Suppressor macrophage treated with lipopolysaccharide for 4 hours (primary cell): Measurements from ENCODE around the gene CCR5AS.
"Not testable (repeated sequence)": the region's sequence is repeated elsewhere in the genome, so short reads cannot be mapped to it uniquely, and the experiment has no call there.

Experiments used
- DNase-seq: peaks from one replicate; pipeline ENCODE4 v3.0.0-alpha.2; 2020

The CCR5AS gene

GRCh38 chr3:46353090-46353489 lies 53.8 kb downstream of the CCR5AS start:
- no peak for DNase-seq

- DNase-seq = no peak
These were observed 55.2 kb downstream of the CCR5AS start for GRCh38 chr3:46351646-46352045.

GRCh38 chr3:46350262-46350565 lies 56.7 kb downstream of the CCR5AS start:
- no peak for DNase-seq

- peak; percentile 45 for DNase-seq
These were observed 57.2 kb downstream of the CCR5AS start for GRCh38 chr3:46349484-46350261.

- DNase-seq = no peak
These were observed 57.9 kb downstream of the CCR5AS start for GRCh38 chr3:46348823-46349482.

- no peak for DNase-seq
These were observed 62.4 kb downstream of the CCR5AS start for GRCh38 chr3:46344476-46344875.

GRCh38 chr3:46338840-46339239 lies 68.0 kb downstream of the CCR5AS start:
- no peak for DNase-seq

GRCh38 chr3:46337911-46338310 lies 69.0 kb downstream of the CCR5AS start:
- DNase-seq = no peak

GRCh38 chr3:46335541-46335940 lies 71.3 kb downstream of the CCR5AS start:
- no peak for DNase-seq

GRCh38 chr3:46334741-46335478 lies 72.0 kb downstream of the CCR5AS start:
- DNase-seq = no peak

- not testable (repeated sequence) for DNase-seq
These were observed 76.2 kb downstream of the CCR5AS start for GRCh38 chr3:46330676-46331075.

- DNase-seq = no peak
These were observed 81.1 kb downstream of the CCR5AS start for GRCh38 chr3:46325645-46326300.

GRCh38 chr3:46324036-46324435 lies 82.8 kb downstream of the CCR5AS start:
- DNase-seq = peak; percentile 89

- DNase-seq = peak; percentile 78
These were observed 85.3 kb downstream of the CCR5AS start for GRCh38 chr3:46321461-46322104.

GRCh38 chr3:46318207-46318927 lies 88.5 kb downstream of the CCR5AS start:
- DNase-seq = peak; percentile 84

GRCh38 chr3:46316206-46316605 lies 90.7 kb downstream of the CCR5AS start:
- peak; percentile 65 for DNase-seq

GRCh38 chr3:46314517-46314916 lies 92.3 kb downstream of the CCR5AS start:
- peak; percentile 52 for DNase-seq
